ENCODE measurements around the gene SMURF2. TPM values are rescaled to one million over a fixed set of nuclear protein-coding genes. Genes with fewer than 3 reads are reported as not detected.

Gene SMURF2
- total RNA-seq, result 10 to 100 TPM; 44.4 to 47.8 TPM
- polyA plus RNA-seq (ENCODE audit: insufficient read length in 2 of 2), result 10 to 100 TPM; 22.7 to 30.7 TPM
- long read RNA-seq, donor 1, partial matches to known transcripts, result 0 of 1 reads
- long read RNA-seq, donor 1, other reads (novel, unspliced or antisense), result 0 of 1 reads
- long read RNA-seq, donor 2, result 0 reads
- long read RNA-seq, donor 3, partial matches to known transcripts, result 0 of 1 reads
- long read RNA-seq, donor 3, other reads (novel, unspliced or antisense), result 0 of 1 reads
- long read RNA-seq, donor 4, full-length matches to known transcripts, result 6 of 6 reads
- long read RNA-seq, donor 4, partial matches to known transcripts, result 0 of 6 reads
- long read RNA-seq, donor 4, other reads (novel, unspliced or antisense), result 0 of 6 reads

DNA sequence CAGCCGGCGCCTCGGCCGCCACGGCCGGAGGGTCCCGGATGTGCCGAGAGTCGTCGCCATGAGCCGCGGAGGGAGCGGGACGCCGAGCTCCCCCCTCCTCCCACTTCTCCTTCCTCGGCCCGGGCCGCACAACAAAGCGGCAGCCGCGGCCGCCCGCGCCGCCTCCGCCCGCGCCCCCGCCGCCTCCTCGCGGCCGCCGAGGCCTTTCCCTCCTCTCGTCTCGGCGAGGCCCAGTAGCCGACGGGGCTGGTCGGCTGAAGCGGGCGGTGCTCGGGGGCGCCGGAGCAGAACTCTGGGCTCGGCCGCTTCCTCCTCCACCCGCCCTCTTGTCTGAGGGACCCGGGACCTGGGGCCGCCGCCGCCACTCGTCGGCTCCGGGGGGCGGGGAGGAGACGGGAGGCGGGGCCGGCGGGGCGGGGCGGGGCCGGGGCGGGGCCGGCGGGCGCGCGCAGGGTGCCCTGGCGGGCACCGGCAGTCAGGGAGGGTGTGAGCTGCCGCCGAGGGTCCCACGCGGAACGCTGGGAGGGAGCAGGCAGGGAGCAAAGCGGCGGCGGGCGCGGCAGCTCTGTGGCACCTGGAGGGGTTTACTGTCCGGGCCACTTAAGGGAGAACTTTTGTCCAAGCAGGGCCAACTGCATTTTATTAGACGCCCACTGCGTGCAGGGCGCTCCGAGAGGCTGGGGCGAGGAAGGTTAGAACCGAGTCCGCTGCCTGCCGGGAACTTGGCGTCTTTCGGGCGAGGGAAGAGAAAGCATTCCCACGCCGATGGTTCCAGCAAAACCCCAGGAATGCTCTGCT, at the start of gene SMURF2:
SMURF2 (minus strand) TSS at position 332 of the 798 bp plus-strand sequence. CDS start 427 bp downstream, outside the sequence.
- H3K4me1 ChIP-seq (ENCODE audit: control insufficient read depth, insufficient read depth, low read length), result peaks cover 4% of the 10 kb centered on the region
- H3K36me3 ChIP-seq (ENCODE audit: control insufficient read depth, insufficient read depth, low read length), result no peaks in the 10 kb centered on the region
- peak in 5 of 6 donors; percentile 42 to 88 (median 68) for DNase-seq (ENCODE audit: low read depth in 4 of 6, low spot score in 6 of 6)
- peak within 1 kb of the TSS; percentile 68 for H3K4me3 ChIP-seq (ENCODE audit: low read depth, low read length)
- WGBS (ENCODE audit: insufficient coverage), result under 1% methylated on average over 72 of the region's 95 CpGs
- no peaks in the 10 kb centered on the region for H3K9me3 ChIP-seq (ENCODE audit: control insufficient read depth, insufficient read depth, low read length)
- H3K27ac ChIP-seq (ENCODE audit: low read depth, low read length), result peak within 1 kb of the TSS; percentile 20
- H3K27me3 ChIP-seq (ENCODE audit: control insufficient read depth, insufficient read depth, low read length), result no peaks in the 10 kb centered on the region

DNA sequence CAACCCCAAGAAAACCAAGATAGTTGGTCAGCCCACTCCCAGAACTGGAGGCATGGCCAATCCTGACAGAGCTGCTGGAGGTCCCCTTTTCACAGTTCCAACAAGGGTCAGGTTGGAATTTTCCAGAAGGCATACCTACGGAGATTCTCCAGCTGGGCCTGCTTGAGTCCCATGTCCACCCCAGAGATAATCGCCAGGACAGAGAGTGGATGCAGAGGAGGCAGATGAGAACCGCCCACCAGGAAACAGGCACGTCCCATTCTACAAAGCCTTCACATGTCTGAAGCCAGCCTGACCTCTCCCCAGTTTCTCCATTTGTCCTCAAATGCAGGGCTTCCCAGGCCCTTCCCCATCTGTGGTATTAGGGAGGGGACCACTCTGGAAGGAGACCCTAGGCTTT, 47.4 kb upstream of the SMURF2 start:
- H3K27me3 ChIP-seq (ENCODE audit: control insufficient read depth, insufficient read depth, low read length), result no peaks in the 10 kb centered on the region
- H3K27ac ChIP-seq (ENCODE audit: low read depth, low read length), result no peak overlapping the region
- 42% methylated on average over 2 of the region's 4 CpGs for WGBS (ENCODE audit: insufficient coverage)
- H3K4me3 ChIP-seq (ENCODE audit: low read depth, low read length), result no peak overlapping the region
- peaks cover 7% of the 10 kb centered on the region for H3K4me1 ChIP-seq (ENCODE audit: control insufficient read depth, insufficient read depth, low read length)
- H3K9me3 ChIP-seq (ENCODE audit: control insufficient read depth, insufficient read depth, low read length), result no peaks in the 10 kb centered on the region
- no peak for DNase-seq (ENCODE audit: low read depth in 4 of 6, low spot score in 6 of 6)
- H3K36me3 ChIP-seq (ENCODE audit: control insufficient read depth, insufficient read depth, low read length), result no peaks in the 10 kb centered on the region

GRCh38 chr17:64707050-64707591, 45.0 kb upstream of the SMURF2 start:
- Histone ChIP-seq H3K4me1 (ENCODE audit: control insufficient read depth, insufficient read depth, low read length) (peaks cover 7% of the 10 kb centered on the region), H3K4me3 (ENCODE audit: low read depth, low read length) (no peak overlapping the region), H3K36me3 (ENCODE audit: control insufficient read depth, insufficient read depth, low read length) (no peaks in the 10 kb centered on the region), H3K27me3 (ENCODE audit: control insufficient read depth, insufficient read depth, low read length) (no peaks in the 10 kb centered on the region), H3K27ac (ENCODE audit: low read depth, low read length) (no peak overlapping the region), H3K9me3 (ENCODE audit: control insufficient read depth, insufficient read depth, low read length) (no peaks in the 10 kb centered on the region)
- peak in 2 of 6 donors; percentile 15 to 39 for DNase-seq (ENCODE audit: low read depth in 4 of 6, low spot score in 6 of 6)
- WGBS (ENCODE audit: insufficient coverage), result 63% methylated on average over 8 of the region's 10 CpGs

DNA sequence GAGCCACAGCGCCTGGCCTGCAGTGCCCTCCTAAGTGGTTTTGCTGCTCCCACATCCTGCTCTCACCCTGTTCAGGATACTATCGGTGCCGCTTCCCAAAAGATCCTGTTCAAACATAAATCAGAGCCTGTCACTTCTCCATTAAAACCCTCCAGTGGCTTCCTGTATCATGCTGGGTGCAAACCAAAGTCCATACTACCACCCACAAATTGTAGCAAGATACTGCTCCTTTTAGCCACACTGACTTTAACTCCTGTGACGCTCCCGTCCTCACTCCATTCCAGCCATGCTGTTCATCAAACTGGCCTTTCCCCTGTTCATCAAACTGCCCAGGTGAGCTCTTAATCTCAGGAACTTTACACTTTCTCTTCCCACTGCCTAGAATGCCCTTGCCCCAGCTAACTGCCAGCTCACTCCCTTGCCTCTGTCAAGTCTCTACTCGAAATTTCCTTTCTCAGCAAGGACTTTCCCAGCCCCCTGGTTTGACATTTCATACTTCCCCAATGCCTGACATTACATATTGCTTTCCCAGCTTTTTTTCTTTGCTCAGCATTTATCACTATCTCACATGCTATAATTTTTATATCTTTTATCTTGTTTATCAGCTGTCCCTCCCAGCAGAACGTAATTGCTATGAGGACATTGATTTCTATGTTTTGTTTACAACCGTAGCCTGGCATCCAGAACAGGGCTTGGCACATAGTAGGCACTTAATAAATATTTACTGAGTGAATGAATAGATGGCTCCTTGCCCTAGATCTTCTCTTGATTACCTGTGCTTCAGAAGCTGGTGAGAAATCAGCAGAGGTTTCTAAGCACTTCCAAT, 44.3 kb upstream of the SMURF2 start:
- no peak overlapping the region for H3K4me3 ChIP-seq (ENCODE audit: low read depth, low read length)
- no peak overlapping the region for H3K27ac ChIP-seq (ENCODE audit: low read depth, low read length)
- WGBS (ENCODE audit: insufficient coverage), result 80% methylated on average over 6 of the region's 8 CpGs
- DNase-seq (ENCODE audit: low read depth in 4 of 6, low spot score in 6 of 6), result no peak
- no peaks in the 10 kb centered on the region for H3K9me3 ChIP-seq (ENCODE audit: control insufficient read depth, insufficient read depth, low read length)
- H3K36me3 ChIP-seq (ENCODE audit: control insufficient read depth, insufficient read depth, low read length), result no peaks in the 10 kb centered on the region
- no peaks in the 10 kb centered on the region for H3K27me3 ChIP-seq (ENCODE audit: control insufficient read depth, insufficient read depth, low read length)
- peaks cover 7% of the 10 kb centered on the region for H3K4me1 ChIP-seq (ENCODE audit: control insufficient read depth, insufficient read depth, low read length)

DNA sequence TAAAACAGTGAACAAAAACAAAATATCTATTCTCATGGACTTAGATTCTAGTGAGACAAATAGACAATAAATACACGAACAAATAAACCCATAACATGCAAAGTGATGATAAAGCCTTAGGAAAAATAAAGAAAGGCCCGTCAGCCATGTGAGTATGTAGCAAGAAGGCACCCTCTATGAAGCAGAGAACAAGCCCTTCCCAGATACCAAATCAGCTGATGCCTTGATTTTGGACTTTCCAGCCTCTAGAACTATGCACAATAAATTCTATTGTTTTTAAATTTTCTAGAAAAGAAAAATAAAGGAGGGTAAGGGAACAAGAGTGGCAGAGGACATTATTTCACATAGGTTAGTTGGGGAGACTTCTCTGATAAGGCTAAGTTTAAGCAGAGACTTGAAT, 40.7 kb upstream of the SMURF2 start:
- H3K4me1 ChIP-seq (ENCODE audit: control insufficient read depth, insufficient read depth, low read length), result peaks cover 7% of the 10 kb centered on the region
- WGBS (ENCODE audit: insufficient coverage), result no CpG with 5 or more reads among the region's 2 CpGs
- no peaks in the 10 kb centered on the region for H3K36me3 ChIP-seq (ENCODE audit: control insufficient read depth, insufficient read depth, low read length)
- no peak for DNase-seq (ENCODE audit: low read depth in 4 of 6, low spot score in 6 of 6)
- H3K4me3 ChIP-seq (ENCODE audit: low read depth, low read length), result no peak overlapping the region
- H3K27me3 ChIP-seq (ENCODE audit: control insufficient read depth, insufficient read depth, low read length), result no peaks in the 10 kb centered on the region
- H3K27ac ChIP-seq (ENCODE audit: low read depth, low read length), result no peak overlapping the region
- H3K9me3 ChIP-seq (ENCODE audit: control insufficient read depth, insufficient read depth, low read length), result no peaks in the 10 kb centered on the region

DNA sequence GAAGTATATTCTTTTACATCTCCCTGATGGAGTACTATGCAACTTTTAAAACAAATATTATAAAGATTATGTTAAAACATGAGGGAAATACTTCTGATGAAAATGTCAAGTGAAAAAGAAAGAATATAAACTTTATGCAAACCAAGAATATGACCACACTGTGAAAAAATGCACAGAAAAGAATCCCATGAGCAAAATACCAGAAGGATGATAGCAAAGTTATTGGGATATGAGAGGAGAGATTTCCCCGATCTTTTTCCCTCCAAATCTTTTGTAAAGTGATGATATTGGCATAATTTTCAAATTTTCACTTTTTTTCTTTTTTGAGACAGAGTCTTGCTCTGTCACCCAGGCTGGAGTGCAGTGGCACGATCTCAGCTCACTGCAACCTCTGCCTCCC, 36.6 kb upstream of the SMURF2 start:
- DNase-seq (ENCODE audit: low read depth in 4 of 6, low spot score in 6 of 6), result no peak
- H3K27me3 ChIP-seq (ENCODE audit: control insufficient read depth, insufficient read depth, low read length), result no peaks in the 10 kb centered on the region
- no peaks in the 10 kb centered on the region for H3K36me3 ChIP-seq (ENCODE audit: control insufficient read depth, insufficient read depth, low read length)
- H3K9me3 ChIP-seq (ENCODE audit: control insufficient read depth, insufficient read depth, low read length), result no peaks in the 10 kb centered on the region
- H3K4me1 ChIP-seq (ENCODE audit: control insufficient read depth, insufficient read depth, low read length), result no peaks in the 10 kb centered on the region
- 100% methylated on average over 1 of the region's 2 CpGs for WGBS (ENCODE audit: insufficient coverage)
- H3K4me3 ChIP-seq (ENCODE audit: low read depth, low read length), result no peak overlapping the region
- no peak overlapping the region for H3K27ac ChIP-seq (ENCODE audit: low read depth, low read length)

- no peak overlapping the region for H3K4me3 ChIP-seq (ENCODE audit: low read depth, low read length)
- DNase-seq (ENCODE audit: low read depth in 4 of 6, low spot score in 6 of 6), result peak in 1 of 6 donors; percentile 11
- H3K36me3 ChIP-seq (ENCODE audit: control insufficient read depth, insufficient read depth, low read length), result no peaks in the 10 kb centered on the region
- no peaks in the 10 kb centered on the region for H3K9me3 ChIP-seq (ENCODE audit: control insufficient read depth, insufficient read depth, low read length)
- no peaks in the 10 kb centered on the region for H3K4me1 ChIP-seq (ENCODE audit: control insufficient read depth, insufficient read depth, low read length)
- no peaks in the 10 kb centered on the region for H3K27me3 ChIP-seq (ENCODE audit: control insufficient read depth, insufficient read depth, low read length)
- 66% methylated on average over 2 of the region's 5 CpGs for WGBS (ENCODE audit: insufficient coverage)
- no peak overlapping the region for H3K27ac ChIP-seq (ENCODE audit: low read depth, low read length)
Observed at GRCh38 chr17:64694207-64694606, 32.1 kb upstream of the SMURF2 start.

- H3K27ac ChIP-seq (ENCODE audit: low read depth, low read length), result no peak overlapping the region
- H3K9me3 ChIP-seq (ENCODE audit: control insufficient read depth, insufficient read depth, low read length), result no peaks in the 10 kb centered on the region
- peak in 1 of 6 donors; percentile 45 for DNase-seq (ENCODE audit: low read depth in 4 of 6, low spot score in 6 of 6)
- no peaks in the 10 kb centered on the region for H3K27me3 ChIP-seq (ENCODE audit: control insufficient read depth, insufficient read depth, low read length)
- no CpG with 5 or more reads among the region's 3 CpGs for WGBS (ENCODE audit: insufficient coverage)
- no peak overlapping the region for H3K4me3 ChIP-seq (ENCODE audit: low read depth, low read length)
- no peaks in the 10 kb centered on the region for H3K36me3 ChIP-seq (ENCODE audit: control insufficient read depth, insufficient read depth, low read length)
- no peaks in the 10 kb centered on the region for H3K4me1 ChIP-seq (ENCODE audit: control insufficient read depth, insufficient read depth, low read length)
Observed at GRCh38 chr17:64692187-64692586, 30.1 kb upstream of the SMURF2 start.

- WGBS (ENCODE audit: insufficient coverage), result 100% methylated on average over 4 of the region's 4 CpGs
- Histone ChIP-seq H3K27me3 (ENCODE audit: control insufficient read depth, insufficient read depth, low read length) (no peaks in the 10 kb centered on the region), H3K36me3 (ENCODE audit: control insufficient read depth, insufficient read depth, low read length) (no peaks in the 10 kb centered on the region), H3K9me3 (ENCODE audit: control insufficient read depth, insufficient read depth, low read length) (no peaks in the 10 kb centered on the region), H3K4me1 (ENCODE audit: control insufficient read depth, insufficient read depth, low read length) (no peaks in the 10 kb centered on the region), H3K27ac (ENCODE audit: low read depth, low read length) (no peak overlapping the region), H3K4me3 (ENCODE audit: low read depth, low read length) (no peak overlapping the region)
- DNase-seq (ENCODE audit: low read depth in 4 of 6, low spot score in 6 of 6), result no peak
Observed at GRCh38 chr17:64689106-64689505, 27.0 kb upstream of the SMURF2 start.
